ENCODE data around the gene CHCHD3. TPM values are rescaled to one million over a fixed set of nuclear protein-coding genes. Genes with fewer than 3 reads are reported as not detected.
"Not testable (repeated sequence)": the region's sequence is repeated elsewhere in the genome, so short reads cannot be mapped to it uniquely, and the experiment has no call there.

CHCHD3 gene
- total and polyA plus RNA-seq, 12 donors = 12.3 to 113 (median 54.2) TPM

DNA sequence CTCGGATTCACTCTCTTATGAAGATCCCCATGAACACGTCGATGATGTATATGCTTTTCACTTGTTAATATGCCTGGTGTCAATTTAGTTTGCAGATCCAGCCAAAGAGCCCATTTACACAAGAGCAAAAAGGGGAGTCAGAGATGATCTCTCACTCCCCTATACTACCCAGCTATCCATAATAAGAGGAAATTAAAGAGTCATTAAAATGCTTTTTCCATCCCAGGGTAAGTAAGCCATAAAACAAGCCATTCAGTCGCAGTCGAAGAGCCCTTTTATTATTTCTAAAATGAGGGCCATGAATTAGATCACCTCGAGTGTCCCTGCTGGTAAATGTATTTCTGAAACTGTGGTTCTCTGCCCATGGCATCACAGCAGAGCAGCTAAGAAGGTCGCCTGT, 41.2 kb downstream of the CHCHD3 start:
- H3K9me3 ChIP-seq (replicated peaks in 1 of 3) = no peaks in the 10 kb centered on the region
- peaks cover 6 to 12% of the 10 kb centered on the region in 2 donors for H3K4me1 ChIP-seq (replicated peaks in 1 of 2)
- TF ChIP-seq POLR2A (IDR thresholded peaks at IDR 0.05) = no peak
- TF ChIP-seq, protein P1, sequence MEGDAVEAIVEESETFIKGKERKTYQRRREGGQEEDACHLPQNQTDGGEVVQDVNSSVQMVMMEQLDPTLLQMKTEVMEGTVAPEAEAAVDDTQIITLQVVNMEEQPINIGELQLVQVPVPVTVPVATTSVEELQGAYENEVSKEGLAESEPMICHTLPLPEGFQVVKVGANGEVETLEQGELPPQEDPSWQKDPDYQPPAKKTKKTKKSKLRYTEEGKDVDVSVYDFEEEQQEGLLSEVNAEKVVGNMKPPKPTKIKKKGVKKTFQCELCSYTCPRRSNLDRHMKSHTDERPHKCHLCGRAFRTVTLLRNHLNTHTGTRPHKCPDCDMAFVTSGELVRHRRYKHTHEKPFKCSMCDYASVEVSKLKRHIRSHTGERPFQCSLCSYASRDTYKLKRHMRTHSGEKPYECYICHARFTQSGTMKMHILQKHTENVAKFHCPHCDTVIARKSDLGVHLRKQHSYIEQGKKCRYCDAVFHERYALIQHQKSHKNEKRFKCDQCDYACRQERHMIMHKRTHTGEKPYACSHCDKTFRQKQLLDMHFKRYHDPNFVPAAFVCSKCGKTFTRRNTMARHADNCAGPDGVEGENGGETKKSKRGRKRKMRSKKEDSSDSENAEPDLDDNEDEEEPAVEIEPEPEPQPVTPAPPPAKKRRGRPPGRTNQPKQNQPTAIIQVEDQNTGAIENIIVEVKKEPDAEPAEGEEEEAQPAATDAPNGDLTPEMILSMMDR (IDR thresholded peaks at IDR 0.05) = no peak
- intact Hi-C loops (cut with DNase I) = no loop called here
- H3K27me3 ChIP-seq = no peaks in the 10 kb centered on the region
- no peak for DNase-seq
- no peak overlapping the region for H3K4me3 ChIP-seq
- H3K36me3 ChIP-seq (replicated peaks in 1 of 2) = no peaks in the 10 kb centered on the region
- WGBS, 4 donors = 92 to 96% (median 94%) methylated on average over 7 of the region's 7 CpGs
- no peak overlapping the region for H3K27ac ChIP-seq

- no peak for DNase-seq
- no peak overlapping the region for H3K27ac ChIP-seq
- no peak overlapping the region for H3K4me3 ChIP-seq
- TF ChIP-seq, protein P1 (IDR thresholded peaks at IDR 0.05) = no peak
- TF ChIP-seq POLR2A (IDR thresholded peaks at IDR 0.05) = no peak
- intact Hi-C loops (cut with DNase I) = no loop called here
- H3K27me3 ChIP-seq = no peaks in the 10 kb centered on the region
- H3K9me3 ChIP-seq (replicated peaks in 1 of 3) = no peaks in the 10 kb centered on the region
- WGBS, 4 donors = 92 to 100% (median 98%) methylated on average over 1 of the region's 1 CpG
- no peaks in the 10 kb centered on the region for H3K36me3 ChIP-seq (replicated peaks in 1 of 2)
- peaks cover 6 to 12% of the 10 kb centered on the region in 2 donors for H3K4me1 ChIP-seq (replicated peaks in 1 of 2)
Observed at GRCh38 chr7:133040178-133040577, 41.7 kb downstream of the CHCHD3 start.

GRCh38 chr7:133039614-133040013, 42.3 kb downstream of the CHCHD3 start:
- no peaks in the 10 kb centered on the region for H3K36me3 ChIP-seq (replicated peaks in 1 of 2)
- peaks cover 6 to 12% of the 10 kb centered on the region in 2 donors for H3K4me1 ChIP-seq (replicated peaks in 1 of 2)
- DNase-seq = no peak
- no peaks in the 10 kb centered on the region for H3K9me3 ChIP-seq (replicated peaks in 1 of 3)
- H3K27me3 ChIP-seq = no peaks in the 10 kb centered on the region
- H3K4me3 ChIP-seq = no peak overlapping the region
- intact Hi-C loops (cut with DNase I) = no loop called here
- WGBS, 4 donors = 90 to 99% (median 96%) methylated on average over 2 of the region's 2 CpGs
- TF ChIP-seq, protein P1 (IDR thresholded peaks at IDR 0.05) = no peak
- no peak for TF ChIP-seq POLR2A (IDR thresholded peaks at IDR 0.05)
- H3K27ac ChIP-seq = no peak overlapping the region

DNA sequence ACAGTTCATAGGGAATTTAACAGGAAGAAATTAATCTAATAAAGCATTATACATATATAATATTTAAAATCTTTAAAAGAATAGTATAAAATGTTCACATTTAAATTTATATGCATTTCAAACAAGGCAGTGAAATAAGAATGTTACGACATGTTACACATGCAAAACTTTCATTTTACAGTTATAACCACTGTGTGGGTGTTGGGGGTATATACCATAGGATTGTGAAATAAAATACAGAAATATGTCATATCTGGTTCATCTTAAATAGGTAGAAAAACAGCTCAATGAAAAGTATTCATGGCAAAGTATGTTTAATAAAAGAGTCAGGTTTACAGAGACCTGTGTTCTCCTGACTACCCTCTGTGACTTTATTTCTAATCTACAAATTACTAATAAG, 45.6 kb downstream of the CHCHD3 start:
- H3K9me3 ChIP-seq (replicated peaks in 1 of 3) = no peaks in the 10 kb centered on the region
- WGBS, 4 donors = 81 to 100% (median 88%) methylated on average over 1 of the region's 1 CpG
- intact Hi-C loops (cut with DNase I) = no loop called here
- DNase-seq = no peak
- no peaks in the 10 kb centered on the region for H3K36me3 ChIP-seq (replicated peaks in 1 of 2)
- H3K4me1 ChIP-seq (replicated peaks in 1 of 2) = peaks cover 6 to 22% of the 10 kb centered on the region in 2 donors
- H3K27me3 ChIP-seq = no peaks in the 10 kb centered on the region
- H3K27ac ChIP-seq = no peak overlapping the region
- no peak overlapping the region for H3K4me3 ChIP-seq
- no peak for TF ChIP-seq POLR2A (IDR thresholded peaks at IDR 0.05)
- TF ChIP-seq, protein P1 (IDR thresholded peaks at IDR 0.05) = no peak

GRCh38 chr7:133035240-133035639, 46.6 kb downstream of the CHCHD3 start:
- H3K4me3 ChIP-seq; H3K9me3 ChIP-seq (replicated peaks in 1 of 3); H3K27me3 ChIP-seq; H3K27ac ChIP-seq; H3K36me3 ChIP-seq (replicated peaks in 1 of 2); DNase-seq; intact Hi-C loops (cut with DNase I): not testable (repeated sequence)
- WGBS, 4 donors = 81 to 89% (median 88%) methylated on average over 10 of the region's 10 CpGs
- H3K4me1 ChIP-seq (replicated peaks in 1 of 2) = peaks cover 6 to 23% of the 10 kb centered on the region in 2 donors
